ENCODE data around the gene FNDC3B. TPM values are rescaled to one million over a fixed set of nuclear protein-coding genes. Genes with fewer than 3 reads are reported as not detected.

Gene FNDC3B
- total RNA-seq, 1 donor from 2014 or later: 9.3 TPM

DNA sequence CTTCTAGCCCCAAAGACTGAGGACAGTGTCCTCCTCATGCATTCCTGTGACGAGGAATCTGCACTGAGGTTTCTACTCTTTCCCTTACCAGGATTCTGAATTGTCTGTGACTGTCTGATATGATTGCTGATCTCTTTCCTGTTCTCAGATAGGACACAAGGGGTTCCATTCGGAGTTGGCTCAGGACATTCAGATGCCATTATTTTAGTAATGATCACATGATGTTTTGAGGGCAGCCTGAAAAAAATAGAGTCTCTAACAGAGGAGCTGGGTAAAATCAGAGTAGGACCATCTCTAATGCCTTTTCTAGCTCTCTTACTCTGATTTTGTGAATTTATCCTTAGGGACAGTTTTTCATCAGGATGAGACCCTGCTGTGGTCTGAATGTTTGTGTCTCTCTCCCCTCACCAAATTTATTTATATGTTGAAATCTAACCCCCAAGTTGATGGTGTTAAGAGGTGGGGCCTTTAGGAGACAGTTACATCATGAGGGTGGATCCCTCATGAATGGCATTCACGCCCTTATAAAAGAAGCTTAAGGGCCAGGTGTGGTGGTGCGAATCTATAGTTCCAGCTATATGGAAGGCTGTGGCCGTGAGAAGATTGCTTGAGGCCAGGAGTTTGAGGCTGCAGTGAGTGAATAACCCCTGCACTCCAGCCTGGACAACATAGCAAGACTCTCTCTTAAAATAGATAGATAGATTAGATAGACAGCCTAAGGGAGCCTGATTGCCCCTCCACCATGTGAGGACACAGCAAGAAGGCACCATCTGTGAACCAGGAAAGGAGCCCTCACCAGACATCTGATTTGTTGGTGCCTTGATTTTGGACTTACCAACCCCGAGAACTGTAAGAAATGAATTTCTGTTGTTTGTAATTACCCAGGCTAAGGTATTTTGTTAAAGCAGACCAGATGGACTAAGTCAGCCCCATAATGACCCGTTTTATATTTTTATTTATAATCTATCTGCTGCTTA, 24.4 kb downstream of the FNDC3B start:
- CTCF ChIA-PET: no interaction called here
- H3K4me1 Mint-ChIP-seq: peaks cover 26% of the 10 kb centered on the region

DNA sequence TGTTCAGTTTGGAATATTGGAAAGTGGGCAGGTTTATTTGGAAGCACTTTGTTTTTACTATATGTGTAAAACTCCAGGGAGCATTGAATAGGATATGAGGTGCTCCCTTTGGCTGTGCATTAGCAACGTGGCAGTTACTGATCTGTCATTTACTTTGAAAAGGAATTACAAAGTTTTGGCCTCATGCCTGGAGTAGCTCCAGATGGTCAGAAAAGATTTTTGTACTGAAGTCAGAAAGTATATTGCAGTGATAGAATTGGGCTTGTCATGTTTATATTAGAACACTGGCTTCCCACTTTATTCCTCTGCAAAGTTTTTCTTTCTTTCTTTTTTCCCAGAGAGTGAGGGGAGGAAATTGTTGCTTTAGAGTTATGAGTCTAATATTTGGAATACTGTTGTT, 26.1 kb downstream of the FNDC3B start:
- Mint-ChIP-seq H3K4me1 (peaks cover 26% of the 10 kb centered on the region), H3K27me3 (peaks cover 23% of the 10 kb centered on the region), H3K27ac (no peak overlapping the region), H3K36me3 (ENCODE audit: low read depth) (no peaks in the 10 kb centered on the region), H3K9me3 (no peaks in the 10 kb centered on the region), H3K4me3 (no peak overlapping the region)
- intact Hi-C loops (cut with micrococcal nuclease): no loop called here
- ATAC-seq (ENCODE audit: low read depth) (no peak), DNase-seq (no peak)
- ChIA-PET CTCF (no interaction called here), POLR2A (no interaction called here)
- TF ChIP-seq, protein P1, sequence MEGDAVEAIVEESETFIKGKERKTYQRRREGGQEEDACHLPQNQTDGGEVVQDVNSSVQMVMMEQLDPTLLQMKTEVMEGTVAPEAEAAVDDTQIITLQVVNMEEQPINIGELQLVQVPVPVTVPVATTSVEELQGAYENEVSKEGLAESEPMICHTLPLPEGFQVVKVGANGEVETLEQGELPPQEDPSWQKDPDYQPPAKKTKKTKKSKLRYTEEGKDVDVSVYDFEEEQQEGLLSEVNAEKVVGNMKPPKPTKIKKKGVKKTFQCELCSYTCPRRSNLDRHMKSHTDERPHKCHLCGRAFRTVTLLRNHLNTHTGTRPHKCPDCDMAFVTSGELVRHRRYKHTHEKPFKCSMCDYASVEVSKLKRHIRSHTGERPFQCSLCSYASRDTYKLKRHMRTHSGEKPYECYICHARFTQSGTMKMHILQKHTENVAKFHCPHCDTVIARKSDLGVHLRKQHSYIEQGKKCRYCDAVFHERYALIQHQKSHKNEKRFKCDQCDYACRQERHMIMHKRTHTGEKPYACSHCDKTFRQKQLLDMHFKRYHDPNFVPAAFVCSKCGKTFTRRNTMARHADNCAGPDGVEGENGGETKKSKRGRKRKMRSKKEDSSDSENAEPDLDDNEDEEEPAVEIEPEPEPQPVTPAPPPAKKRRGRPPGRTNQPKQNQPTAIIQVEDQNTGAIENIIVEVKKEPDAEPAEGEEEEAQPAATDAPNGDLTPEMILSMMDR (IDR thresholded peaks at IDR 0.05): no peak

More for the DNA sequence above, 24.4 kb downstream of the FNDC3B start:
- ATAC-seq (ENCODE audit: low read depth) (no peak), DNase-seq (no peak)
- H3K36me3 Mint-ChIP-seq (ENCODE audit: low read depth): no peaks in the 10 kb centered on the region
- intact Hi-C loops (cut with micrococcal nuclease): no loop called here
- H3K4me3 Mint-ChIP-seq: no peak overlapping the region
- no peaks in the 10 kb centered on the region for H3K9me3 Mint-ChIP-seq
- POLR2A ChIA-PET: no interaction called here
- no peak overlapping the region for H3K27ac Mint-ChIP-seq
- peaks cover 23% of the 10 kb centered on the region for H3K27me3 Mint-ChIP-seq
- TF ChIP-seq, protein P1 (IDR thresholded peaks at IDR 0.05): no peak

GRCh38 chr3:172065967-172066762, 26.8 kb downstream of the FNDC3B start:
- H3K36me3 Mint-ChIP-seq (ENCODE audit: low read depth): no peaks in the 10 kb centered on the region
- no peak overlapping the region for H3K4me3 Mint-ChIP-seq
- no peak for DNase-seq
- peaks cover 23% of the 10 kb centered on the region for H3K27me3 Mint-ChIP-seq
- no peaks in the 10 kb centered on the region for H3K9me3 Mint-ChIP-seq
- TF ChIP-seq, protein P1 (IDR thresholded peaks at IDR 0.05): no peak
- intact Hi-C loops (cut with micrococcal nuclease): no loop called here
- POLR2A ChIA-PET: no interaction called here
- CTCF ChIA-PET: no interaction called here
- ATAC-seq (ENCODE audit: low read depth): no peak
- H3K27ac Mint-ChIP-seq: no peak overlapping the region
- H3K4me1 Mint-ChIP-seq: peaks cover 24% of the 10 kb centered on the region

- CTCF ChIA-PET: no interaction called here
- H3K9me3 Mint-ChIP-seq: no peaks in the 10 kb centered on the region
- DNase-seq: no peak
- H3K36me3 Mint-ChIP-seq (ENCODE audit: low read depth): no peaks in the 10 kb centered on the region
- POLR2A ChIA-PET: no interaction called here
- H3K4me1 Mint-ChIP-seq: peaks cover 15% of the 10 kb centered on the region
- intact Hi-C loops (cut with micrococcal nuclease): no loop called here
- no peak for ATAC-seq (ENCODE audit: low read depth)
- H3K4me3 Mint-ChIP-seq: no peak overlapping the region
- TF ChIP-seq, protein P1 (IDR thresholded peaks at IDR 0.05): no peak
- H3K27ac Mint-ChIP-seq: no peak overlapping the region
- peaks cover 23% of the 10 kb centered on the region for H3K27me3 Mint-ChIP-seq
These were observed 27.8 kb downstream of the FNDC3B start for GRCh38 chr3:172066880-172067796.
